Measurements from ENCODE around the gene TSPOAP1. TPM values are rescaled to one million over a fixed set of nuclear protein-coding genes. Genes with fewer than 3 reads are reported as not detected.
A peak's percentile ranks its signal among the peaks of the same experiment; 100 is the strongest.

The TSPOAP1 gene, protein sequence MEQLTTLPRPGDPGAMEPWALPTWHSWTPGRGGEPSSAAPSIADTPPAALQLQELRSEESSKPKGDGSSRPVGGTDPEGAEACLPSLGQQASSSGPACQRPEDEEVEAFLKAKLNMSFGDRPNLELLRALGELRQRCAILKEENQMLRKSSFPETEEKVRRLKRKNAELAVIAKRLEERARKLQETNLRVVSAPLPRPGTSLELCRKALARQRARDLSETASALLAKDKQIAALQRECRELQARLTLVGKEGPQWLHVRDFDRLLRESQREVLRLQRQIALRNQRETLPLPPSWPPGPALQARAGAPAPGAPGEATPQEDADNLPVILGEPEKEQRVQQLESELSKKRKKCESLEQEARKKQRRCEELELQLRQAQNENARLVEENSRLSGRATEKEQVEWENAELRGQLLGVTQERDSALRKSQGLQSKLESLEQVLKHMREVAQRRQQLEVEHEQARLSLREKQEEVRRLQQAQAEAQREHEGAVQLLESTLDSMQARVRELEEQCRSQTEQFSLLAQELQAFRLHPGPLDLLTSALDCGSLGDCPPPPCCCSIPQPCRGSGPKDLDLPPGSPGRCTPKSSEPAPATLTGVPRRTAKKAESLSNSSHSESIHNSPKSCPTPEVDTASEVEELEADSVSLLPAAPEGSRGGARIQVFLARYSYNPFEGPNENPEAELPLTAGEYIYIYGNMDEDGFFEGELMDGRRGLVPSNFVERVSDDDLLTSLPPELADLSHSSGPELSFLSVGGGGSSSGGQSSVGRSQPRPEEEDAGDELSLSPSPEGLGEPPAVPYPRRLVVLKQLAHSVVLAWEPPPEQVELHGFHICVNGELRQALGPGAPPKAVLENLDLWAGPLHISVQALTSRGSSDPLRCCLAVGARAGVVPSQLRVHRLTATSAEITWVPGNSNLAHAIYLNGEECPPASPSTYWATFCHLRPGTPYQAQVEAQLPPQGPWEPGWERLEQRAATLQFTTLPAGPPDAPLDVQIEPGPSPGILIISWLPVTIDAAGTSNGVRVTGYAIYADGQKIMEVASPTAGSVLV (N-terminal part only)
- total RNA-seq (10 to 100 TPM; 15.8 to 19.1 TPM), polyA plus RNA-seq (under 1 TPM in 1 of 2 donors, not detected in 1; 0.80 TPM)

DNA sequence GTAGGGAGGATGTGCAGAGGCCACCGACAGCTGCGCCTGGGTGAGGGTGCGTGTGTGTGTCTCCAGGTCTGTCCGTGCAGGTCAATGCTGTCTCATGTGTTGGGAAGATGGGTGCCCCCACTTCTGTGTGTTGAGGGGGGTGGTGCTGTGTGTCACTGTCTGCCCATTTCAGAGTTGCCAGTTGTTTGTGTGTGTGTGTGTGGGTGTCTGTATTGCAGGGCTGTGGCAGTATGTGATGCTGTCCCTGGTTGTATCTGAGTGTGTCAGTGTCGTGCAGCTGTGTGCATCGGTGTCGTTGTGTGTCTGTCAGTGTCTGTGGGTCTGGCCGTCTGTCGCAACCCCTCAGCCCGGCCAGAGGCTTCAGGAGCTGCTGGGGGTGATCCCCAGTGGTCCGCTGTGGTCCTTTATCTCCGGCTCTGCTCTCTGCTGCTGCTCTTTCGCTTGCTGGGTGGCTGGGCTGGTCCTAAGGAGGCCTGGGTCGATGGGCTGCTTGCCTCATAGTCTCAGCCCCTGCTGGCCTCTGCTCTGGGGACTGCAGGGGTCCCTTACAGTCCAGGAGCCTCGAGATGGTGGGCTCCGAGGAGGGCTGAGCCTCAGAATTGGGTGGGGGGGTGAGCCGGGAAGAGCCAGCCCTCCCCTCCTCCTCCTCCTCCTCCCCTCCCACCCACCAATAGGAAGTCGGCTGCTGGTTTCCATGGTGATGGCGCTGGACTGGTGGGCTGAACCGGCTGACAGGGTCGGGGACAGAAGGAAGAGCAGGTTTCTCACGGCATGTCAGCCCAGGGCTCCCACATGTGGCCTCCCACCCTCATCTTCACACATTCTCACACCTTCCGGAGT lies at the start of gene TSPOAP1:
TSPOAP1 (minus strand) TSS at position 601 of the 840 bp plus-strand sequence. CDS start 875 bp downstream, outside the sequence.
- Histone ChIP-seq H3K27me3 (ENCODE audit: insufficient read depth, low read length) (no peaks in the 10 kb centered on the region), H3K36me3 (ENCODE audit: insufficient read depth, low read length) (peaks cover 21% of the 10 kb centered on the region), H3K4me3 (ENCODE audit: low read length in 2 of 2) (peak within 1 kb of the TSS; percentile 82 to 99), H3K4me1 (ENCODE audit: insufficient read depth, low read length) (peaks cover 39% of the 10 kb centered on the region), H3K27ac (ENCODE audit: low read depth, low read length) (peak within 1 kb of the TSS; percentile 97), H3K9me3 (ENCODE audit: control insufficient read depth in 1 of 2, low read length in 2 of 2) (no peaks in the 10 kb centered on the region)
- H3K36me3 Mint-ChIP-seq = peaks cover 24 to 34% of the 10 kb centered on the region in 2 donors
- CTCF ChIA-PET (ENCODE audit: partially characterized antibody) = interaction anchor here (0.7 to 4.5 kb wide), 7 partner anchors 10 to 89 kb away, joined by 3 to 88 read pairs (median 9); partner anchors contain the start of genes RNF43 and SUPT4H1
- H3K27me3 Mint-ChIP-seq = no peaks in the 10 kb centered on the region
- peak; percentile 58 to 85 (median 60) for DNase-seq
- POLR2A ChIA-PET (ENCODE audit: partially characterized antibody) = interaction anchor here (0.6 to 34.1 kb wide), 19 partner anchors 11 to 778 kb away, joined by 3 to 3924 read pairs (median 4); partner anchors contain the start of genes HSF5, MKS1, RNF43 and SRSF1
- peaks cover 22 to 70% (median 31%) of the 10 kb centered on the region in 4 donors for H3K4me1 Mint-ChIP-seq
- peaks cover 0 to 5% (median 0%) of the 10 kb centered on the region in 8 donors for H3K9me3 Mint-ChIP-seq
- intact Hi-C loops (cut with micrococcal nuclease) = loop anchor here (1.0 to 2.0 kb wide), 7 partner anchors 10 to 190 kb away; partner anchors contain the start of genes RNF43 and SUPT4H1
- peak within 1 kb of the TSS; percentile 88 to 99 (median 98) for H3K4me3 Mint-ChIP-seq
- peak within 1 kb of the TSS; percentile 93 to 99 (median 97) for H3K27ac Mint-ChIP-seq

DNA sequence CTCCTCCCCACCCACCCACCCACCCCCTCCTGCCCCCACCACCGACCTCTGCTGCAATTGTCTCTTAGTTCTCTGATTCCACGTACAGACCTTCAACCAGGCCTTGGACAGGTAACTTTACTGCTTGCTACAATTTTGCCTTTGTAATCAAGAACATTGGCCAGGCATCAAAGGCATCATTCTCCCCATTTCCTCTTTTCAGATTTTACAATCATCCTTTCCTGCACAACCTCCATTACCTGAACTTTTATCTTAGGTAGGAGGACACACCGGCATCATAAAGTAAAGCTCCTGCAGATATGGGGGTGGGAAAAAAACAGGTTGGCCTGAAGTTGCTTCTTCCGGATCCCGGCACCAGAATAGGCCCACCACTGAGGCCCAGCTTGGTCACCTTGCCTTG lies 49.1 kb upstream of the TSPOAP1 start:
- Mint-ChIP-seq H3K4me1 (peaks cover 31 to 48% (median 33%) of the 10 kb centered on the region in 4 donors), H3K27ac (no peak overlapping the region), H3K4me3 (peak overlapping the region in 1 of 8 donors; percentile 4), H3K27me3 (no peaks in the 10 kb centered on the region), H3K36me3 (peaks cover 1 to 5% of the 10 kb centered on the region in 2 donors), H3K9me3 (no peaks in the 10 kb centered on the region)
- Histone ChIP-seq H3K27ac (ENCODE audit: low read depth, low read length) (no peak overlapping the region), H3K9me3 (ENCODE audit: control insufficient read depth in 1 of 2, low read length in 2 of 2) (no peaks in the 10 kb centered on the region), H3K36me3 (ENCODE audit: insufficient read depth, low read length) (no peaks in the 10 kb centered on the region), H3K4me3 (ENCODE audit: low read length in 2 of 2) (no peak overlapping the region), H3K27me3 (ENCODE audit: insufficient read depth, low read length) (no peaks in the 10 kb centered on the region), H3K4me1 (ENCODE audit: insufficient read depth, low read length) (peaks cover 39% of the 10 kb centered on the region)
- CTCF ChIA-PET (ENCODE audit: partially characterized antibody) = interaction anchor here (0.6 to 1.7 kb wide), 2 partner anchors 9 to 70 kb away, joined by 4 to 5 read pairs; no protein-coding TSS in a partner anchor
- intact Hi-C loops (cut with micrococcal nuclease) = no loop called here
- POLR2A ChIA-PET (ENCODE audit: partially characterized antibody) = no interaction called here
- DNase-seq = no peak

DNA sequence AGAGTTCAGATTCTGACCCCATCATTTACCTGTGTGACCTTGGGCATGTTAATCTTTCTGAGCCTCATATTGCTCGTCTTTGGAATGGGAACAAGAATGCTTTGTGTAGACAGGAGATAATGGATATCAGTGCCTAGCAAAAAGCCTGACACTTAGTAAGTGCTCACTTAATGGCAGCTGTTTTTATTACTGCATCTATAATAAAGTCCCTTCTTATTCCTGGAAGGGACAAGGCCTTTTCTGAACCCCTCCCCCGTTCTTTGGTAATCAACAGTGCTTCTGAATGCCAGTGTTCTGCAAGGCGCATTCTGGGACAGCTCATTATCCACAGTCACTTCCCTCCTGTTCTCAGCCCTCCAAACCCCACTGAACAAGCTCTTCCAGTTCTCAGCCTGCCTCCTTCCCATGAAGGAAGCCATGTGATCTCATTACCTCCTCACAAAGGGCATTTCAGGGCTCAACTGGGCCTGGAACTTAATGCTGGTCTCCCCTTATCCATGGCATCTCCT lies 48.6 kb upstream of the TSPOAP1 start:
- Histone ChIP-seq H3K4me1 (ENCODE audit: insufficient read depth, low read length) (peaks cover 34% of the 10 kb centered on the region), H3K27ac (ENCODE audit: low read depth, low read length) (no peak overlapping the region), H3K27me3 (ENCODE audit: insufficient read depth, low read length) (no peaks in the 10 kb centered on the region), H3K4me3 (ENCODE audit: low read length in 2 of 2) (no peak overlapping the region), H3K36me3 (ENCODE audit: insufficient read depth, low read length) (no peaks in the 10 kb centered on the region), H3K9me3 (ENCODE audit: control insufficient read depth in 1 of 2, low read length in 2 of 2) (no peaks in the 10 kb centered on the region)
- Mint-ChIP-seq H3K36me3 (peaks cover 1 to 8% of the 10 kb centered on the region in 2 donors), H3K4me1 (peaks cover 26 to 43% (median 29%) of the 10 kb centered on the region in 4 donors), H3K9me3 (no peaks in the 10 kb centered on the region), H3K27me3 (no peaks in the 10 kb centered on the region), H3K4me3 (no peak overlapping the region), H3K27ac (peak overlapping the region in 2 of 7 donors; percentile 19 to 20)
- DNase-seq = no peak
- CTCF ChIA-PET (ENCODE audit: partially characterized antibody) = interaction anchor here (0.6 to 1.7 kb wide), 2 partner anchors 10 to 71 kb away, joined by 4 to 5 read pairs; no protein-coding TSS in a partner anchor
- intact Hi-C loops (cut with micrococcal nuclease) = no loop called here
- POLR2A ChIA-PET (ENCODE audit: partially characterized antibody) = interaction anchor here (1.3 kb wide), 1 partner anchor 49 kb away, joined by 3 read pairs; no protein-coding TSS in a partner anchor

DNA sequence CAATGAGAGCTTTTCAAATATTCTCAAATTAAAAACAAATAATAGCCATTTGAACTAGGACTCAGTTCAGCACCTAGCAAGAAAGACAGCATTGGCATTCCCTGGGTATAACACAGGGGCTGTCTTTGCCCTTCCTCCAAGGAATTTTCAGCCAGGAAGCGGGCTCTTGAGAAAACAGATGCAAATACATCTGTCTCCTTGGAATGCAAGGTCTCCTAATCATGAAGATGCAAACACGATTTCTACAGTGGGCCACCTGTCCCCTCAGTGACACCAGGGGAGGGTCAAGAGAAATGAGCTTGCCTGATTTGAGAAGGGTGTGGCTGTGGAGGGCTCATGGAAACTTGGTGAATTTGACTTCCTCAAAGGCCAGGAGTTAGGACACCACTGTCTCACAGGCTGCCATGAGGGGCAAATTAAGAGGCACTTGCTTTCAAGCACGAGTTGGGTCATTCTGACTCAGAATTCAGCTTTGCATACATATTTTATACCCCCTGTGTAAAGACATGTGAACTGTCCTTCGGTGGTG lies 47.9 kb upstream of the TSPOAP1 start:
- intact Hi-C loops (cut with micrococcal nuclease) = no loop called here
- Mint-ChIP-seq H3K4me3 (no peak overlapping the region), H3K4me1 (peaks cover 20 to 37% (median 24%) of the 10 kb centered on the region in 4 donors), H3K36me3 (peaks cover 1 to 8% of the 10 kb centered on the region in 2 donors), H3K9me3 (no peaks in the 10 kb centered on the region), H3K27me3 (no peaks in the 10 kb centered on the region), H3K27ac (no peak overlapping the region)
- POLR2A ChIA-PET (ENCODE audit: partially characterized antibody) = interaction anchor here (1.3 kb wide), 1 partner anchor 49 kb away, joined by 3 read pairs; no protein-coding TSS in a partner anchor
- Histone ChIP-seq H3K4me3 (ENCODE audit: low read length in 2 of 2) (no peak overlapping the region), H3K36me3 (ENCODE audit: insufficient read depth, low read length) (no peaks in the 10 kb centered on the region), H3K9me3 (ENCODE audit: control insufficient read depth in 1 of 2, low read length in 2 of 2) (no peaks in the 10 kb centered on the region), H3K27ac (ENCODE audit: low read depth, low read length) (no peak overlapping the region), H3K4me1 (ENCODE audit: insufficient read depth, low read length) (peaks cover 28% of the 10 kb centered on the region), H3K27me3 (ENCODE audit: insufficient read depth, low read length) (no peaks in the 10 kb centered on the region)
- no peak for DNase-seq
- CTCF ChIA-PET (ENCODE audit: partially characterized antibody) = no interaction called here

DNA sequence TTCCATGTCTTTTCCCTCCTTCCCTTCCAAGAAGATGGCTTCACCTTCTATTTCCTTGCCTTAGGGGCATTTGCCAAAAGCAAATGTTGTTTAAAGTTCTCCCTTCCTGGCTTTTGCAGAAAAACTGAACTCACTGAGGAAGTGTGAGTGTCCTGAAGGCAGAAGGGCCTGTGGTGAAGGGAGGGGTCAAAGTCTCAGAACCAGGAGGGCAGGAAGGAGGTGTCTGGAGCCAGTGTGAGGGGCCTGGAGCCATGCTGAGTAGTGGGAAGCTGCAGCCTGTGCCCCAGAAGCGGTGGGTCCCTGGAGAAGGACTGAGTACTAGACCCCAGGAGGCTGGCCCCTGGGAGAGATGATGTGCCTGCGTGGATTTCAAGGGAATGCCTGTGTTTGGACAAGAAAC lies 47.2 kb upstream of the TSPOAP1 start:
- H3K4me1 ChIP-seq (ENCODE audit: insufficient read depth, low read length) = peaks cover 24% of the 10 kb centered on the region
- H3K27ac Mint-ChIP-seq = no peak overlapping the region
- no peaks in the 10 kb centered on the region for H3K27me3 ChIP-seq (ENCODE audit: insufficient read depth, low read length)
- no peak for DNase-seq
- no peaks in the 10 kb centered on the region for H3K27me3 Mint-ChIP-seq
- no peak overlapping the region for H3K4me3 ChIP-seq (ENCODE audit: low read length in 2 of 2)
- ChIA-PET CTCF (ENCODE audit: partially characterized antibody) (no interaction called here), POLR2A (ENCODE audit: partially characterized antibody) (interaction anchor here (1.3 kb wide), 1 partner anchor 48 kb away, joined by 3 read pairs; no protein-coding TSS in a partner anchor)
- H3K4me1 Mint-ChIP-seq = peaks cover 20 to 33% (median 21%) of the 10 kb centered on the region in 4 donors
- intact Hi-C loops (cut with micrococcal nuclease) = no loop called here
- no peaks in the 10 kb centered on the region for H3K9me3 ChIP-seq (ENCODE audit: control insufficient read depth in 1 of 2, low read length in 2 of 2)
- no peaks in the 10 kb centered on the region for H3K36me3 ChIP-seq (ENCODE audit: insufficient read depth, low read length)
- no peak overlapping the region for H3K4me3 Mint-ChIP-seq
- H3K27ac ChIP-seq (ENCODE audit: low read depth, low read length) = no peak overlapping the region
- H3K36me3 Mint-ChIP-seq = peaks cover 1 to 8% of the 10 kb centered on the region in 2 donors
- H3K9me3 Mint-ChIP-seq = no peaks in the 10 kb centered on the region

DNA sequence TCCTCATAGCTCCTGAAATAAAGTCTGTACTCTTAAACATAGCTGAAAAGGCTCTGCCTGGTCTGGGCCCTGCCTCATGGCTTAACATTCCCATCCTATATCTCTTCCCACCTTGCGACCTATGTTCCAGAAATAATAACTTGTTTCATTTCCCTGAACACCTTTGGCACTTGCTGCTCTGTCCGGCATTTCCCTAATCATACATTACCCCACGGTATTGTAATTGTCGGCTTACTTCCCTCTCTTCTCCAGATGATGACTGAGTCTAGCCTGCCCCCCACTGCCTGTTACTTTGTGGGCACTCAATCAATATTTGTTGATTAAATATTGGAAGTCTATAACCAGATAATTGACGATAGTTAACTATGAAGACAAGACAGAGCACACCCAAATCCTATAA lies 46.7 kb upstream of the TSPOAP1 start:
- ChIA-PET POLR2A (ENCODE audit: partially characterized antibody) (no interaction called here), CTCF (ENCODE audit: partially characterized antibody) (no interaction called here)
- no peaks in the 10 kb centered on the region for H3K9me3 ChIP-seq (ENCODE audit: control insufficient read depth in 1 of 2, low read length in 2 of 2)
- no peaks in the 10 kb centered on the region for H3K9me3 Mint-ChIP-seq
- peaks cover 1 to 8% of the 10 kb centered on the region in 2 donors for H3K36me3 Mint-ChIP-seq
- peaks cover 19% of the 10 kb centered on the region for H3K4me1 ChIP-seq (ENCODE audit: insufficient read depth, low read length)
- H3K4me1 Mint-ChIP-seq = peaks cover 20 to 30% (median 21%) of the 10 kb centered on the region in 4 donors
- H3K36me3 ChIP-seq (ENCODE audit: insufficient read depth, low read length) = no peaks in the 10 kb centered on the region
- H3K27me3 ChIP-seq (ENCODE audit: insufficient read depth, low read length) = no peaks in the 10 kb centered on the region
- no peak overlapping the region for H3K27ac Mint-ChIP-seq
- DNase-seq = no peak
- H3K4me3 ChIP-seq (ENCODE audit: low read length in 2 of 2) = no peak overlapping the region
- no peak overlapping the region for H3K4me3 Mint-ChIP-seq
- no peaks in the 10 kb centered on the region for H3K27me3 Mint-ChIP-seq
- intact Hi-C loops (cut with micrococcal nuclease) = no loop called here
- no peak overlapping the region for H3K27ac ChIP-seq (ENCODE audit: low read depth, low read length)
